CD1c-positive myeloid dendritic cell (primary cell): ENCODE measurements around the gene TNRC6B.
A peak's percentile ranks its signal among the peaks of the same experiment; 100 is the strongest.

Source experiments
- DNase-seq: peaks from one replicate; pipeline ENCODE4 v3.0.0-alpha.2; 2016; ENCODE audit errors: extremely low spot score

Gene TNRC6B

DNA sequence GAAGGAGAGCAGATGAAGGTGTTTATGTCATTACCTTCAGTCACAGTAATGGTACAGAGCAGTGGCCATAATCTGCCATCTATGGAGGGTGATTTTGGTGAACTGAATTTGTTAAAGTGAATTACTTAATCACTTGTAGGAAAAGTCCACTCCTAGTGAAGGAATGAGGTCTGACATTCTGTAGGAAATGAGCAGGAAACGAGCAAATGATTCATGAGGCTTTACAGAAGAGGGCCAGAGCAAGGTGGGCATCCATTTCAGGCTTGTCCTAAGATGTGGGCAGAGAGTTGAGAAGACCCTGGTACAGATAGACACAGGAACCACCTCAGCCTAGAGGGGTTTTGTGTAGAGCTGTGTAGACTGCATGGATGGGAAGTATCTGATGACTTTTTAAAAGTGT is 186.7 kb downstream of the TNRC6B start:
- DNase-seq, result no peak

- DNase-seq, result no peak
Measured at GRCh38 chr22:40366068-40366467, 188.3 kb downstream of the TNRC6B start.

- no peak for DNase-seq
Measured at GRCh38 chr22:40367342-40367741, 189.6 kb downstream of the TNRC6B start.

DNA sequence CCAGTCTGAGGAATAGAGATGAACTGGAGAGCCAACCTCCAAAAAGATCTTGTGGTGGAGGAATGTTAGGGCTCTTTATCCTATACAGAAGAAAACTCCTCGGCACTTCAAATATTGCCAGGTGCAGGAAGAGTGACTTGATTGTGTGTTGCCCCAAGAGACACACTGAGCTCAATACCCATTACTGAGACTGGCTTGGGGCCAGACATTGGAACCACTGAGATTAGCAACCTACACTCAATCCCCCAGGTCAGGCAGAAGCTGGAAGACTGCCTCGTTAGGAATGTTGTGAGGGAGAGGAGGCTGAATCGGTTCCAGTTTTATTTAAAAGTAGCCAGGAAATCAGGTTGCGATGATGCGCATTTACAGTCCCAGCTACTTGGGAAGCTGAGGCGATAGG is 190.3 kb downstream of the TNRC6B start:
- no peak for DNase-seq

DNA sequence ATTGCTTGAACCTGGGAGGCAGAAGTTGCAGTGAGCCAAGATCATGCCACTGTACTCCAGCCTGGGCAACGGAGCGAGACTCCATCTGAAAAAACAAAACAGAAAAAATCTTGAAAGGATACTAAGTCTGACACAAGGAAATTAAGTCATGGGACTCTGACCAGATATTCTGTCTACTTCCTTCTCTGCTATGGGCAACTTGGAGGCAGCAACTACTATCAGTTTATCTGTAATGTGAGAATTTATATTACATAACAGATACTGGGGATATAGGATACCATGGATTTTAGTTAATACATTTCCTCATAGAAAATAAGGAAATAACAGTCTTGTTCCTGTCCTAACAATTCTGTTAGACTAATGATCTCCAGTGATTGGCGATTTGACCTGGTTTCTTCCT is 191.1 kb downstream of the TNRC6B start:
- DNase-seq, result no peak

DNA sequence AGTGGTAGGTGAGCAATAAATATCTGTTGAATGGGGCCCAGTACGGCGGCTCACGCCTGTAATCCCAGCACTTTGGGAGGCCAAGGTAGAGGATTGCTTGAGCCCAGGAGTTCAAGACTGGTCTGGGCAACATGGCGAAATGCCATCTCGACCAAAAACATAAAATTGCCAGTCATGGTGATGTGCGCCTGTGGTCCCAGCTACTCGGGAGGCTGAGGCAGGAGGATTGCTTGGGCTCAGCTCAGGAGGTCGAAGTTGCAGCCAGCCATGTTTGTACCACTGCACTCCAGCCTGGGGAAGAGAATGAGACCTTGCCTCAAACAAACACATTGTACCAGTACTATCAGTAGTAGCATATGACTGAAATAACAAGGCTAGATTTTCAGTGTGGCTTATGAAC is 196.8 kb downstream of the TNRC6B start:
- DNase-seq, result no peak

GRCh38 chr22:40376149-40376548 is 198.4 kb downstream of the TNRC6B start:
- DNase-seq, result no peak

DNA sequence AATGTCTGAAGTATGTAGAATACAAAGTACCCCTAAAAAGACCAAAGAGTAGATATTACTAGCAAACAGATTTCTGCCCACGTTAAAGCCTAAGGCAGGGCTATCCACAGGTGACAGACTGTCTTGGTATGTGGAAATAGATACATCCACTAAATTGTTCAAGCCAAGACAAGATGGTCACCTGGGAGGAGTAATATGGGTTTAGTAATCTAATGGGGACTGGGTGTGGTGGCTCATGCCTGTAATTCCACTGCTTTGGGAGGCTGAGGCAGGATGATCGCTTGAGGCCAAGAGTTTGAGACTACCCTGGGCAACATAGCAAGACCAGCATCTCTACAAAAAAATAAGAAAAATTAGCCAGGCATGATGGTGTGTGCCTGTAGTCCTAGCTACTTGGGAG is 200.2 kb downstream of the TNRC6B start:
- no peak for DNase-seq

DNA sequence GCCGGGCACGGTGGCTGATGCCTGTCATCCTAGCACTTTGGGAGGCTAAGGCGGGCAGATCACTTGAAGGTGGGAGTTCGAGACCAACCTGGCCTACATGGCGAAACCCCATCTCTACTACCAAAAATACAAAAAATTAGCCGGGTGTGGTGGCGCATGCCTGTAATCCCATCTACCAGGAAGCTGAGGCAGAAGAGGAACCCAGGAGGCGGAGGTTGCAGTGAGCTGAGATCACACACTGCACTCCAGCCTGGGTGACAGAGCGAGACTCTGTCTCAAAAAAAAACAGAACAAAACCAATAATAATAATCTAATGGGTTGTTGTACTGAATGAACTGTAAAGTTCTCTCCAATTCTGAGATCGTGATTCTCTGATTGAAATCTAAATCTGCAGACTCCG is 200.7 kb downstream of the TNRC6B start:
- peak; percentile 37 for DNase-seq

DNA sequence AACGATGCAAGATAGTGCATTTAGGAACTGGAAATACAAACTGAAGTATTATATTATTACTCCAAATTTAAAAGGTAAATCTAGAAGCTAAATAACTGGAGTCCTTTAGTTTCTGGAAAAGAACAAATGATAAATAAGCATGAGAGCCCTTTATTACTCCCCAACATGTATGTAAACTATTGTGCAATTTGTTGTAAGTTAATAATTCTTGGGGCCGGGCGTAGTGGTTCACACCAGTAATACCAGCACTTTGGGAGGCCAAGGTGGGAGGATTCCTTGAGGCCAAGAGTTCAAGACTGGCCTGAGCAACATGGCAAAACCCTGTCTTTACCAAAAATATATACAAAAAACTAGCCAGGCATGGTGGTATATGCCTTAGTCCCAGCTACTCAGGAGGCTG is 203.7 kb downstream of the TNRC6B start:
- no peak for DNase-seq

- no peak for DNase-seq
Measured at GRCh38 chr22:40383905-40384304, 206.2 kb downstream of the TNRC6B start.

- DNase-seq, result peak; percentile 68
Measured at GRCh38 chr22:40385036-40385782, 207.5 kb downstream of the TNRC6B start.
